Measurements from ENCODE around the gene ERP44. TPM values are rescaled to one million over a fixed set of nuclear protein-coding genes. Genes with fewer than 3 reads are reported as not detected.
"Not testable (repeated sequence)": the region's sequence is repeated elsewhere in the genome, so short reads cannot be mapped to it uniquely, and the experiment has no call there.

ERP44 gene
- polyA plus RNA-seq, 3 donors: 18.4 to 74.0 (median 66.3) TPM

- H3K4me1 ChIP-seq (ENCODE audit: control insufficient read depth in 1 of 2, insufficient read depth in 2 of 2, low read length in 2 of 2); H3K27ac ChIP-seq (ENCODE audit: low read depth in 1 of 2, low read length in 2 of 2); H4K20me1 ChIP-seq (ENCODE audit: insufficient read depth, low read length); H3K9me3 ChIP-seq (replicated peaks in 1 of 2; ENCODE audit: control insufficient read depth in 1 of 2, insufficient read depth in 1 of 2, low read length in 2 of 2); H3K4me1 Mint-ChIP-seq; H3K36me3 Mint-ChIP-seq; DNase-seq; H3K9ac ChIP-seq (ENCODE audit: insufficient read depth, low read length, poor library complexity, severe bottlenecking); H3K9me3 Mint-ChIP-seq; H3K4me3 ChIP-seq (replicated peaks in 1 of 3; ENCODE audit: low read depth in 2 of 3, low read length in 3 of 3); H3K36me3 ChIP-seq (replicated peaks in 1 of 2; ENCODE audit: control insufficient read depth in 1 of 2, insufficient read depth in 2 of 2, low read length in 2 of 2); H2AFZ ChIP-seq (ENCODE audit: insufficient read depth, low read depth, low read length, poor library complexity, severe bottlenecking); H3K4me3 Mint-ChIP-seq; H3K27me3 ChIP-seq (ENCODE audit: control insufficient read depth in 2 of 2, insufficient read depth in 2 of 2, low read length in 2 of 2); intact Hi-C loops (cut with micrococcal nuclease); H3K27me3 Mint-ChIP-seq (ENCODE audit: low read depth in 3 of 3); H3K4me2 ChIP-seq (replicated peaks; ENCODE audit: extremely low read depth, low read length, poor library complexity, severe bottlenecking); H3K79me2 ChIP-seq (ENCODE audit: insufficient read depth, low read length); H3K27ac Mint-ChIP-seq: not testable (repeated sequence)
- 92% methylated on average over 8 of the region's 9 CpGs for WGBS (ENCODE audit: insufficient coverage)
Observed at GRCh38 chr9:100141862-100142261, 43.1 kb upstream of the ERP44 start.

- H3K9me3 ChIP-seq (replicated peaks in 1 of 2; ENCODE audit: control insufficient read depth in 1 of 2, insufficient read depth in 1 of 2, low read length in 2 of 2); H3K4me3 Mint-ChIP-seq; H3K27me3 ChIP-seq (ENCODE audit: control insufficient read depth in 2 of 2, insufficient read depth in 2 of 2, low read length in 2 of 2); H3K79me2 ChIP-seq (ENCODE audit: insufficient read depth, low read length); intact Hi-C loops (cut with micrococcal nuclease); DNase-seq; H3K27me3 Mint-ChIP-seq (ENCODE audit: low read depth in 3 of 3); H3K9ac ChIP-seq (ENCODE audit: insufficient read depth, low read length, poor library complexity, severe bottlenecking); H3K27ac ChIP-seq (ENCODE audit: low read depth in 1 of 2, low read length in 2 of 2); H3K4me1 ChIP-seq (ENCODE audit: control insufficient read depth in 1 of 2, insufficient read depth in 2 of 2, low read length in 2 of 2); H3K9me3 Mint-ChIP-seq; H3K36me3 ChIP-seq (replicated peaks in 1 of 2; ENCODE audit: control insufficient read depth in 1 of 2, insufficient read depth in 2 of 2, low read length in 2 of 2); H3K27ac Mint-ChIP-seq; H4K20me1 ChIP-seq (ENCODE audit: insufficient read depth, low read length); H3K4me1 Mint-ChIP-seq; H3K36me3 Mint-ChIP-seq; H3K4me3 ChIP-seq (replicated peaks in 1 of 3; ENCODE audit: low read depth in 2 of 3, low read length in 3 of 3); H3K4me2 ChIP-seq (replicated peaks; ENCODE audit: extremely low read depth, low read length, poor library complexity, severe bottlenecking); H2AFZ ChIP-seq (ENCODE audit: insufficient read depth, low read depth, low read length, poor library complexity, severe bottlenecking): not testable (repeated sequence)
- 88% methylated on average over 3 of the region's 6 CpGs for WGBS (ENCODE audit: insufficient coverage)
Observed at GRCh38 chr9:100140303-100140702, 41.5 kb upstream of the ERP44 start.

DNA sequence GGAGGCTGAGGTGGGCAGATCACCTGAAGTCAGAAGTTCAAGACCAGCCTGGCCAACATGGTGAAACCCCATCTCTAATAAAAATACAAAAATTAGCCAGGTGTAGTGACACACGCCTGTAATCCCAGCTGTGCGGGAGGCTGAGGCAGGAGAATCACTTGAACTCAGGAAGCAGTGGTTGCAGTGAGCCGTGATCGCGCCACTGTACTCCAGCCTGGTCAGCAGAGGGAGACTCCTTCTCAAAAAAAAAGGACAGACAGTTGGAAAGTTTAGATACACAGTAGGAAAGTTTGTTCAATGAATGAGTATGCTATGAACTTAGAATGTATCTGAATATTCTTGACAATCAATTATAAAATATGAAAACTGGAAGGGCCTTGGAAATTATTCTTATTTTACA is 38.0 kb upstream of the ERP44 start:
- H3K27ac Mint-ChIP-seq; intact Hi-C loops (cut with micrococcal nuclease); H3K4me3 ChIP-seq (replicated peaks in 1 of 3; ENCODE audit: low read depth in 2 of 3, low read length in 3 of 3); DNase-seq; H3K36me3 ChIP-seq (replicated peaks in 1 of 2; ENCODE audit: control insufficient read depth in 1 of 2, insufficient read depth in 2 of 2, low read length in 2 of 2); H3K4me2 ChIP-seq (replicated peaks; ENCODE audit: extremely low read depth, low read length, poor library complexity, severe bottlenecking); H3K27me3 Mint-ChIP-seq (ENCODE audit: low read depth in 3 of 3); H4K20me1 ChIP-seq (ENCODE audit: insufficient read depth, low read length); H3K4me1 ChIP-seq (ENCODE audit: control insufficient read depth in 1 of 2, insufficient read depth in 2 of 2, low read length in 2 of 2); H3K9ac ChIP-seq (ENCODE audit: insufficient read depth, low read length, poor library complexity, severe bottlenecking); H3K27me3 ChIP-seq (ENCODE audit: control insufficient read depth in 2 of 2, insufficient read depth in 2 of 2, low read length in 2 of 2); H3K4me3 Mint-ChIP-seq; H3K79me2 ChIP-seq (ENCODE audit: insufficient read depth, low read length); H3K9me3 ChIP-seq (replicated peaks in 1 of 2; ENCODE audit: control insufficient read depth in 1 of 2, insufficient read depth in 1 of 2, low read length in 2 of 2); H3K9me3 Mint-ChIP-seq; H3K27ac ChIP-seq (ENCODE audit: low read depth in 1 of 2, low read length in 2 of 2); H2AFZ ChIP-seq (ENCODE audit: insufficient read depth, low read depth, low read length, poor library complexity, severe bottlenecking); H3K4me1 Mint-ChIP-seq: not testable (repeated sequence)
- peaks cover 2 to 18% of the 10 kb centered on the region in 2 donors for H3K36me3 Mint-ChIP-seq
- no CpG with 5 or more reads among the region's 5 CpGs for WGBS (ENCODE audit: insufficient coverage)

Measured in CD14-positive monocyte (primary cell).